SK-N-SH treated with all-trans-retinoic acid at 6 μM for 48 hours (cell line): Measurements from ENCODE around the gene KRT84.
"Not testable (repeated sequence)": the region's sequence is repeated elsewhere in the genome, so short reads cannot be mapped to it uniquely, and the experiment has no call there.

Experiments
- ISL1 ChIP-seq: fragments of 250-450 bp; sonication (Bioruptor Pico); IDR thresholded peaks from 2 replicates; pipeline ENCODE4 v2.1.2; 2022; ENCODE audit warnings: mild to moderate bottlenecking, moderate library complexity
- OSR1 ChIP-seq: fragments of 250-450 bp; sonication (Bioruptor Pico); IDR thresholded peaks from 2 replicates; pipeline ENCODE4 v1.8.0; 2022; ENCODE audit warnings: moderate library complexity, mild to moderate bottlenecking, inconsistent platforms
- RARB ChIP-seq: fragments of 250-450 bp; sonication (Bioruptor Pico); IDR thresholded peaks from 2 replicates; pipeline ENCODE4 v1.8.0; 2021; ENCODE audit warnings: mild to moderate bottlenecking, moderate library complexity
- ZFP3 ChIP-seq: fragments of 250-450 bp; sonication (Bioruptor Pico); IDR thresholded peaks from 2 replicates; pipeline ENCODE4 v1.5.0; 2020; ENCODE audit warnings: mild to moderate bottlenecking, moderate library complexity
- ZNF8 ChIP-seq: fragments of 450-650 bp; formaldehyde crosslinking; IDR thresholded peaks from 2 replicates; pipeline ENCODE4 v1.5.0; 2020; ENCODE audit warnings: mild to moderate bottlenecking, moderate library complexity

DNA sequence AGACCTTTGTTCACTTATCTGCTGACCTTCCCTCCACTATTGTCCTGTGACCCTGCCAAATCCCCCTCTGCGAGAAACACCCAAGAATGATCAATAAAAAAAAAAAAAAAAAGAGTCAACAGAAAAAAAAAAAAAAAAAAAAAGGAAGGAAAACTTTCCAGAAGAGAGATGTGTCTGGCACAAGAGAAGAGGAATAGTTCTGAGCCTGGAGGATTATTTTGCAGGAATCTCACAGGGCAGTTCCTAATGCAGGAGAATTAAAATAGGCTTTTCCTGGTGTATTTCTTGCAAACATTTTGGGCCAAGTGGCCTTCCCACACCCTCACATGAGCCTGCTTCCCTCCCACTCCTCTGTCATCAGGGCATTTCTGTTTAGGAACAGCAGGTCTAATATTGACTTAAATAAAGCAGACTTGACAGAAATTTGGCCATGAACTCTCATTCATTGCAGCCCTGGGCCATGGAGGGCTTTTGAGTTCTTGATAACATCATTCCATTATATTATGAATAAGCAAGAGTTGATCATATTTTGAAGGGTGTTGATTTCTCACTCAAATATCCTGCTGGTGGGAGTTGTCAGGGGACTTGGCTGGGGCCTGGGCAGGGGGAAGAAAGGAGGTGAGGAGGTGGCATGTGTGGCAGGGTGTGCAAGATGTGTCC lies 25.3 kb upstream of the KRT84 start:
- not testable (repeated sequence) for TF ChIP-seq OSR1, ZNF8, RARB, ISL1, ZFP3 (CRISPR knock-in tag)
